ENCODE data around the gene GNAT2. TPM values are rescaled to one million over a fixed set of nuclear protein-coding genes. Genes with fewer than 3 reads are reported as not detected.

Gene GNAT2
- total RNA-seq, 1 donor from 2014 or later, result not detected

DNA sequence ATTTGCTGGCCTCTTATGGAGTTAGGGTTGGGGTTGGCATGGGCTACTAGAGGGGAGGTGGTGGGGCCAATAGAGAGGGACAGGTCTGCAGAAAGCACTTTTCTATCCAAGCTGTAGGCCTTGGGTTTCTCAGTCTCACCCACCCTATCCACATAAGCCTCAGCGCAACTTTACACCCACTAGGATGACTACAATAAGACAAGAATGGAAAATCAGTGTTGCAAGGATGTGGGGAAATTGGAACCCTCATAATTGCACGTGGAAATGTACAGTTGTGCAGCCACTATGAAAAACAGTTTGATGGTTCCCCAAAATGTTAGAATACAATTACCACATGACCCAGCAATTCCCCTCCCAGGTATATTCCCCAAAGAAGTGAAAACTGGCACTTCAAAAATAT lies 22.4 kb upstream of the GNAT2 start:
- ATAC-seq, result no peak

DNA sequence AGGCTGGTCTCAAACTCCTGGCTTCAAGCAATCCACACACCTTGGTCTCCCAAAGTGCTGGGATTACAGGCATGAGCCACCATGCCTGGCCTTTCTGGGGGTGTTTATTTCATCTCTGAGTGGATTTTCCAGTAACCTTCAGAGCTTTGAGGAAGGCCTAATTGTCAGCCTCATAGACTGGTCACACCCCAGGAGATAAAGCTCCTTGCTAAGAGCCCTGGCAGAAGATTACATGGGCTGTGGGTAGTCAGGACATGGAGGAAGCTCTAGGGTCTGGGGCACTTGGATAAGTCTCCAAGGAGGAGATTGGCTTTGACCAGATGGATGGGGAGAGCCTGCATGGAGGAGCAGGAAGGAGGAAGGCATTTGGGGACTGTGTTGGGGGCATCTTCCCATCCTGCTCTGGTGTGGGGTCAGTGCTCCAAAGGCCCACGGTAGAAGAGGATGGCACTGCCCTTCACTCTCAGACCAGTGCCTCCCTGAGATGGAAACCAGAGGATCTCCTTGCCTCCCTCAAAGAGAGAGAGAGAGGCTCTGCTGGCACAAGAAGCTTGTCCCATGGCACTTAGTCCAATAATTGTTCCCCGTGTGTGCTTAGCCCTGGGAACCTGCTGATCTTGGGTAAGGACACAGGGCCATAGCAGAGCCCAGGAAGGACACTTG lies 21.8 kb upstream of the GNAT2 start:
- no peak for ATAC-seq

DNA sequence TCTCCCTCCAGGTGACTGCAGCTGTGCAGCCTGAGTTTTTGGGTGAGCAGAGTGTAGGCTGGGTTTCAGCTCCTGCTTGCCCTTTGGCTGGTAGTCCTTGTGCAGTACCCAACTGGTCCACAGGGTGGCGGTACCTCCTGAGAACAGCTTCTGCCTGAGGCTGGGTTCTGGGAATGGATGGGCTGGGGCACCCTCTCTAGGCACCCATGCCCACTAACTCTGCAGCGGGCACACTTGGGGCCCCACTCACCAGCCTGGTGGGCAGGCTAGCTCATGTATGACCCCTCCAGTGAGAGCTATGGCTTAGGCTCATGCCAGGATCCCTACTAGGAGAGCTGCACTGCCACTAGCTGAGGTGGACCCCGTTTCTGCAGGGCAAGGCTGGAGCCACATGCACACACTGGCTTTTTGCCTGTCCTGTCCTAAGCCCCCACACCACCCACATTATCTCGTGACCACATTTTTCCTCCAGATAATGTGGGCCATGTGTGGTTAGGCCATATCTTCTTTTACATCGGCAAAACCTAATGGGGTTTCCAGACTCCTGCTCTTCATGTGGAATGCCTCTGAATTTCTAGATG lies 21.0 kb upstream of the GNAT2 start:
- ATAC-seq, result peak; percentile 80

DNA sequence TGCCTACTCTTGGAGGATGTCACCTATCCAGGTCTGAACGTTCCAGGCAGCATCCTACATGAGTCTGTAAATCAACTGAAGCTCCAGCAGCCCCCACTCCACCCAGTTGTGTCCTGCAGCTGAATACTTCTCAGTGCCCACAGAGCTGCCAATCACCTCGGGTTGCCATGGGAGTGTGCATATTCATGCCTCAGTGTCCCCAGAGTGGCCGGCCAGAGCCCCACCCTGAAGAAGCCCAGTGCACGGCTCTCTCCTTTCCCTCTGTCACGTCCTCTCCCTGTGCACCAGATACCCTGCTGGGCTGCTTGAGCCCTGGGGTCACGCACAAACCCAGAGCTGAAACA lies 20.4 kb upstream of the GNAT2 start:
- peak; percentile 2 for ATAC-seq

- ATAC-seq, result no peak
These were observed 19.8 kb upstream of the GNAT2 start for GRCh38 chr1:109639063-109639840.

- ATAC-seq, result no peak
These were observed 18.0 kb upstream of the GNAT2 start for GRCh38 chr1:109637446-109637845.

- no peak for ATAC-seq
These were observed 17.0 kb upstream of the GNAT2 start for GRCh38 chr1:109636201-109636952.

- no peak for ATAC-seq
These were observed 16.4 kb upstream of the GNAT2 start for GRCh38 chr1:109635862-109636200.

- ATAC-seq, result no peak
These were observed 15.6 kb upstream of the GNAT2 start for GRCh38 chr1:109634771-109635750.

- no peak for ATAC-seq
These were observed 14.9 kb upstream of the GNAT2 start for GRCh38 chr1:109634292-109634691.

DNA sequence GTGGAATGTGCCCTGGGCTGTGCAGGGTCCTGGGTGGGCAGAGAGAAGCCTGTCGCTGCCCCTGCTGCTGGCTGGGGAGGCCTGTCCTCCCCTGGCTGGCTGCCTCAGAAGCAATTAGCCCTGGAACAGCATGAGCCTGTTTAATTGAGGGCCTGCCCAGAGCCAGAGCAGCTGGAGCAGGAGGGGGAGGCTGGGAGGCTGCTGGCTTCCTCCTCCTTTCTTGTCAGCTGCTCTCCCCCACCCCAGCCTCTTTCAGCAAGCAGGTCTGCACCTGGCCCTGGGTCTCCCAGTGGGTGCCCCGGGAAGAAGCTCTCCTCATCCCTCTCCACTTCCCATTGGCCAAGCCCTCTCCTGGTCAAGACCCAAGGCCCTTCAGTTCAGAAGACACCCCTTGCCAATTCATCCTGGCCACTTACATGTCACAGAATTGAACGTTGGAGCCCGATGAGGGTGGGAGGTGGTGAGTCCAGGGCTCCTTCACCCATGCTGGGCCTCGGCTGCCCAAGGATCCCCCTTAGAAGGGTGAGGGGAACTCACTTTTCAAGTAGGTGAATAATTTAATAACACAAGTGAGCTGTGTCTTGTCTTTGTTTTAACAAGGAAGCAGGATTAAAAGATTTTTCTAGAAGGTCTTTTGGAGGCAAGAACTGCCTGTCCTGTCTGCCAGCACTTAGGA lies 13.4 kb upstream of the GNAT2 start:
- ATAC-seq, result no peak

GRCh38 chr1:109631513-109632505 lies 12.4 kb upstream of the GNAT2 start:
- ATAC-seq, result no peak

- no peak for ATAC-seq
These were observed 11.6 kb upstream of the GNAT2 start for GRCh38 chr1:109630898-109631512.

DNA sequence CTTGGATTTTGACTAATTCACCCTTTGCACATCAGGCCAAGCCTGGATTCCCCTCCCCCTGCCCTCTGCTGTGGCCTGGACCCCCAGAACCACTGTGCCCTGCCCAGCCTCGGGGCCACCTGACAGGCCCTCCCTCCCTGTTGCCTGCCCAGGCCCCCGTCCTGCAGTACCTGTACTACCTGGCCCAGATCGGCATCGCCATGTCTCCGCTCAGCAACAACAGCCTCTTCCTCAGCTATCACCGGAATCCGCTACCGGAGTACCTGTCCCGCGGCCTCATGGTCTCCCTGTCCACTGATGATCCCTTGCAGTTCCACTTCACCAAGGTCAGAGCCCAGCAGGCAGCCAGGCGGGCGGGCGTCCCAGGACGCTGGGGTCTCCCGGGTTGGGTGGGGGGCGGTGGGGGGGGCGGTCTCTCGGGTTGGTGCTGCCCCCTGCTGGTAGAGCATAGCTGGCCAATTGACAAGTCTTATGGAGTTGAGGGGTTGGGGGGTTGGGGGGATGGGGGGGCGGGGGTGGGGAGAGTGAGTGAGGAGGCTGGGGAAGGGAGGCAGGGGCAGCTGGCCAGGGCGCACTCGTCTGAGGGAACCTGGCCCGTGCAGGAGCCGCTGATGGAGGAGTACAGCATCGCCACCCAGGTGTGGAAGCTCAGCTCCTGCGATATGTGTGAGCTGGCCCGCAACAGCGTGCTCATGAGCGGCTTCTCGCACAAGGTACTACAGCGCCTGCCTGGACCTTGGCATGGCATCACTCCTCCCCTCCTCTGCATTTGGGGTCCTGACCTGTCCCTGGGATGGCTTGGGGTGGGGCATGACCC lies 10.9 kb upstream of the GNAT2 start:
- no peak for ATAC-seq

GRCh38 chr1:109629372-109630030 lies 10.1 kb upstream of the GNAT2 start:
- no peak for ATAC-seq

GRCh38 chr1:109628540-109629321 lies 9.3 kb upstream of the GNAT2 start:
- no peak for ATAC-seq

- no peak for ATAC-seq
These were observed 8.4 kb upstream of the GNAT2 start for GRCh38 chr1:109627692-109628399.

All from esophagus mucosa (tissue), 1 donor.